GM19328 (cell line): ENCODE measurements around the gene NUP153.
A peak's percentile ranks its signal among the peaks of the same experiment; 100 is the strongest.
"Not testable (repeated sequence)": the region's sequence is repeated elsewhere in the genome, so short reads cannot be mapped to it uniquely, and the experiment has no call there.

ENCODE experiments used
- ATAC-seq: cut with Tn5 transposase; IDR thresholded peaks from one replicate; pipeline ENCODE4 v1.9.1; 2021; ENCODE audit warnings: mild to moderate bottlenecking, moderate library complexity; ENCODE audit not compliant: unreplicated experiment

Gene NUP153

DNA sequence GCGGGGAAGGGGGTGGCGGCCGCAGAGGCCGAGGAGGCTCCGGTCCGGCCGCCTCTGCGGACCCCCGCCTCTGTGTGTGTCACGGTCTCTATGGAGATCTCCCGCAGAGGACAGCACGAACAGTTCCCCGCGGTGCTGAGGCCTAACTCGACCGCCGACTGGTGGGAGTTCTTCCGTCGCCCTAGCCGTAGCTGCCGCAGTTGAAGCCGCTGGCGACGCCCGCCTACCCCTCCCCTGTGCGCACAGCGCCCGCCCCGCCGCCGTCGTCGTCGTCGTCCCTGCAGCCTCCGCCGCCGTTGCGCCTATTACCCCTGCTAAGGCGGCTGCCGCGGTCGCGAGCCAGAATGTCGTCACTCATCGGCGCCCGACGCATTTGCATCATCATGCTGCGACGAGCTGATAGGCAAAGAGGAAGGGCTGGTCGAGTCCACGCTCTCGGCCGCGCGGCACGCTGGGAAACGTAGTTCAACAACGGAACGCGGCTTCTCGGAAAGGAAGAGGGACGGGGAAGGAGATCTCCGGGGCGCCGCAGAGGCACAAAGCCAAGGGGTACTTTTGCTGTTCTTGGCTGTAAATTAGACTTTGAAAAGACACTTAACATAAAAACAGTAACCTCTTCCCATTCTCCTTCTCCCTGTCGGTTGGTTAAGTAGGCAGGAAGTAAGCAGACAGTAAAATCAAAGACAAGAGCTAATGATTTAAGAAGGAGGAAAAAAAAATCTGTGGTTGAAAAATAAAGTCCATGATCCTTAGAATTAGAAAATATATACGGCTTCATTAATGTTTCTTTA, at the start of gene NUP153:
Gene NUP153, minus strand, starts transcription at position 346 of the 791 bp plus-strand sequence. CDS start 538 bp downstream, outside the sequence.
- ATAC-seq, result peak; percentile 70

DNA sequence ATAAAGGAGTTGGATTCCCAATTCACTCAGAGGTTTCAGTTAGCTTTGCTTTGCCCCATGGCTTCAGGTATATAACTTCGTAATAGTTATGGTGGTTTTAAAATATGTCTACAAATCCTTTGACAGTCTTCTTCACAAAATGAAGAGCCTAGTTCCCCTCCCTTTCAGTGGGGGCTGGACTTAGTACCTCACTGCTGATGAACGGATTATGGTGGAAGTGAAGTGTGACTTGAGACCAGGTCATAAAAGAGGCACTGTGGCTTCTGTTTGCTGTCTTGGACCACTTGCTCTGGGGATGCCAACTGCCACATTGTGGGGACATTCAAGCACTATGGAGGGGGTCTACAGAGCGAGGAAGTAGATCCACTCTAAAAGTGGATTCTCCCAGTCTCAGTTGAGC, 47.5 kb upstream of the NUP153 start:
- ATAC-seq, result no peak

- not testable (repeated sequence) for ATAC-seq
These were observed 38.6 kb upstream of the NUP153 start for GRCh38 chr6:17745324-17745723.

DNA sequence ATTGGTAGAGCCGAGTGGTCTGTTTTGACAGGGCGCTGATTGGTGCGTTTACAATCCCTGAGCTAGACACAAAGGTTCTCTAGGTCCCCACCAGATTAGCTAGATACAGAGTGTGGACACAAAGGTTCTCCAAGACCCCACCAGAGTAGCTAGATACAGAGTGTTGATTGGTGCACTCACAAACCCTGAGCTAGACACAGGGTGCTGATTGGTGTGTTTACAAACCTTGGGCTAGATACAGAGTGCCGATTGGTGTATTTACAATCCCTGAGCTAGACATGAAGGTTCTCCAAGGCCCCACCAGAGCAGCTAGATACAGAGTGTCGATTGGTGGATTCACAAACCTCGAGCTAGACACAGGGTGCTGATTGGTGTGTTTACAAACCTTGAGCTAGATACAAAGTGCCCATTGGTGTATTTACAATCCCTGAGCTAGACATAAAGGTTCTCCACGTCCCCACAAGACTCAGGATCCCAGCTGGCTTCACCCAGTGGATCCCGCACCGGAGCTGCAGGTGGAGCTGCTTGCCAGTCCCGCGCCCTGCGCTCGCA, 38.1 kb upstream of the NUP153 start:
- ATAC-seq, result not testable (repeated sequence)

GRCh38 chr6:17744019-17744756, 37.5 kb upstream of the NUP153 start:
- ATAC-seq, result no peak

DNA sequence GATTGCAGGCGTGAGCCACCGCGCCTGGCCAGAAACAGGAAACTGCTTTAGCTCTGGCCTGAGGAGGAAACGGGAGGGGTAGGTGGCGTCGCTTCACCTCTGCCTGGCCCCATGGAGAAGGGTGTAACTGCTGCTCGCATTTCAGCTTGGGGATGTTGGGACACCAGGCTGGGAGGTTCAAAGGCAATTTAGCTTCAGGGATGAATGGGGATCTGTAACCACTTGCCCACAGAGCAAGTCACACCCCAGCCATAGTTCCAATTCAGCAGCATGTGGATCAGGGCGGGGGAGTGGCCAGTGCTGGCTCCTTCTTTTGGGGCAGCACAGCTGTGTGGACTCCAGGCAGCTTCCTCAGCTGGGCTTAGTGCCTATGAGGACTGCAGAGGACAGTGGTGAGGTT, 34.8 kb upstream of the NUP153 start:
- no peak for ATAC-seq

DNA sequence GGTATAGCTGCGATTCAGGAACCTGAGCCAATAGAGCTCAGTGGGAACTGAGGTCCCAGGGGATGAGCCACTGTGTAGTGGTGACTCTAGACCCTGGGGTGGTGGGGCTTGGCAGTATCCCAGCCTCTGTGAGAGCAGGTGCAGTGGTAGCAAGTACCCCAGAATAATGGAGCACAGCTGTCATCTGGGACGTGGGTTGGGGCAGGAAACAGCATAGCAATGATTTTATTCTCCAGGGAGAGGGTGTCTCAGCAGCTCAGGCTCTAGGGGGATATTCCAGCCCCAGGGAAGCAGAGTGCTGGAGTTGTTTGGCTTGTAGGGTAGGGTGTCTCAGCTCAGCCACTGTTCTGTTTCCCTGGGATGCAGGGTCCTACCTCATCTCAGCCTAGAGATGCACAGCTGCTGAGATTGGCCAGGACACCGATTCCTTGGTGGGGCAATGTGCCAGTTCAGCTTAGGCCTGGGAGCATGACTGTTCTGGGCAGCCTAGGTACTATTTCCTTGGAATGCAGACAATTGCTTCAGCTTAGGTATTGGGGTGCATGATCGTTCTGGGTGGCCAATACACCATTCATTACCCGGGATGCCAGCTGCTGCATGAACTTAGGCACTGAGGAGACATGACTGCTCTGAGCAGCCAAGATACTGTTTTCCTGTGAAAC, 34.0 kb upstream of the NUP153 start:
- no peak for ATAC-seq

DNA sequence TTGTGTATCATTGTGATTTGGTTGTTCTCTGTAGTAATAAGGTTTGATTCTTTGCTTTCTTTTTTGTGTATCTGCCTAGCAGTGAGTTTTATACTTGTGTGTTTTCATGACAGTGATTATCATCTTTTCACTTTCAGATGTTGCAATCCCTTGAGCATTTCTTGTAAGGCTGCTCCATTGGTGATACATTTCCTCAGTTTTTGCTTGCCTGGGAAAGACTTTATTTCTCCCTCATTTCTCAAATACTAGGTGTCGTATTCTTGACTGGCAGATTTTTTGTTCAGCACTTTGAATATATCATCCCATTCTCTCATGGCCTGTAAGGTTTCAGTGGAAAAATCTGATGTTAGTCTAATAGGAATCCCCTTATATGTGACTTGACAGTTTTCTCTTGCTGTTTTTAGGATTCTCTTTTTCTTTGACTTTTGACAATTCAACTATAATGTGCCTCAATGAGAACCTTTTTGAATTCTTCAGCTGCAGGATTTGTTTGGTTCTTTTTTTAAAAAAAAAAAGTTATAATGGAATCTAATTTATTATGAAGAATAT, 31.1 kb upstream of the NUP153 start:
- ATAC-seq, result no peak

- ATAC-seq, result not testable (repeated sequence)
These were observed 28.6 kb upstream of the NUP153 start for GRCh38 chr6:17735311-17735710.

- no peak for ATAC-seq
These were observed 23.5 kb upstream of the NUP153 start for GRCh38 chr6:17730078-17730704.

DNA sequence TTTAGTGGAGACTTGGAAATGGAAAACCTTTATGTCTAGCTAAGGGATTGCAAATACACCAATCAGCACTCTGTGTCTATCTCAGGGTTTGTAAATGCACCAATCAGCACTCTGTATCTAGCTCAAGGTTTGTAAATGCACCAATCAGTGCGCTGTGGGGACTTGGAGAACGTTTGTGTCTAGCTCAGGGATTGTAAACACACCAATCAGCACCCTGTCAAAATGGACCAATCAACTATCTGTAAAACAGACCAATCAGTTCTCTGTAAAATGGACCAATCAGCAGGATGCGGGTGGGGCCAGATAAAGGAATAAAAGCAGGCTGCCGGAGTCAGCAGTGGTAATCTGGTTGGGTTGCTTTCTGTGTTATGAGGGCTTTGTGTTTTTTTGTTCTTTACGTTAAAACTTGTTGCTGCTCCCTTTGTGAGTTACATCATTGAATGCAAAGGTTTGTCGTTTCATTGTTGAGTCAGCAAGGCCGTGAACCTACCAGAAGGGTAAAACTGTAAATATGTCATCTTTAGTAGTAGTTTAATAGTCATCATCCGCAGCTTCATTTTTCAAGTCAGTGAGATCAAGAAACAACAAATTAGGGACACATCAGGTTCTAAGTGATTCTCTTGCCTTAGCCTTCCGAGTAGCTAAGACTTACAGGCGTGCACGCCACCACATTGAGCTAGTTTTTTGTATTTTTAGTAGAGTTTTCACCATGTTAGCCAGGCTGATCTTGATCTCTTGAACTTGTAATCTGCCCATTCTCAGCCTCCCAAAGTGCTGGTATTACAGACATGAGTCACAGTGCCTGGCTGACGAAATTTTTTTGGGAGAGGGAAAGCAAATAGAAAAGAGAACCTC, 22.7 kb upstream of the NUP153 start:
- no peak for ATAC-seq

DNA sequence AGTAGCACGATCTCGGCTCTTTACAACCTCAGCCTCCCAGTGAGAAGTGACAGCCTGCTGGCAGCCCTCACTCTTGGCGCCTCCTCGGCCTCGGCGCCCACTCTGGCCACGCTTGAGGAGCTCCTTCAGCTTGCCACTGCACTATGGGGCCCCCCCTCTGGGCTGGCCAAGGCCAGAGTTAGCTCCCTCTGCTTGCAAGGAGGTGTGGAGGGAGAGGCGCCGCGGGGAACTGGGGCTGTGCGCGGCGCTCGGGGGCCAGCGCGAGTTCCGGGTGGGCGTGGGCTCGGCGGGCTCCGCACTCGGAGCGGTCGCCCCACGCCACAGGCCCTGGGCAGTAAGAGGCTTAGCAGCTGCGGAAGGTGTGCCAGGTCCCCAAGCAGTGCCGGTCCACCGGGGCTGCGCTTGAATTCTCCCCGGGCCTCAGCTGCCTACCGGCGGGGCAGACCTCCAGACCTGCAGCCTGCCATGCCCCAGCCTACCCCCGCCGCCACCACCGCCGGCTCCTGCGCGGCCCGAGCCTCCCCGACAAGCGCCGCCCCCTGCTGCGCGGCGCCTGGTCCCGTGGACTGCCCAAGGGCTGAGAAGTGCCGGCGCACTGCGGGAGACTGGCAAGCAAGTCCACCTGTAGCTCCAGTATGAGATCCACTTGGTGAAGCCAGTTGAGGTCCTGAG, 22.0 kb upstream of the NUP153 start:
- no peak for ATAC-seq

DNA sequence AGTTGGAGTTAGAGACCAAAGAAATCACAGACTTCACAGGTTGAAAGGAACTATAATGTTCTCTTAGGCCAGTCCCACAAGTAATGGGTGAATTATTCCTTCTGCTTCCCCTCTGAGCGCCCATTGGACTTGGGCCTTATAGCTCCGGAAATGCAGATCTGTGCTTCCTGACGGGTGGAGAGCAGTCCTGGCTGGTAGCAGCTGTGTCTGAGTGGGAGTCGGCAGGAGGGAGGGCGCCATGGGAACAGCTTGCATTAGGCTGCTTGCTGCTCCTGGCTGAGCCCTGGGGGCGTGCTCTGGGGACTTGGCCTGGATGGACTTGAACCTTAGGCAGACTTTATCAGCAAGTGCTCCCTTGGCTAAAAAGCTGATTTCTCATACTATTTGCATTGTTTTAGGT, 18.4 kb upstream of the NUP153 start:
- no peak for ATAC-seq

GRCh38 chr6:17724341-17724740, 17.6 kb upstream of the NUP153 start:
- no peak for ATAC-seq

DNA sequence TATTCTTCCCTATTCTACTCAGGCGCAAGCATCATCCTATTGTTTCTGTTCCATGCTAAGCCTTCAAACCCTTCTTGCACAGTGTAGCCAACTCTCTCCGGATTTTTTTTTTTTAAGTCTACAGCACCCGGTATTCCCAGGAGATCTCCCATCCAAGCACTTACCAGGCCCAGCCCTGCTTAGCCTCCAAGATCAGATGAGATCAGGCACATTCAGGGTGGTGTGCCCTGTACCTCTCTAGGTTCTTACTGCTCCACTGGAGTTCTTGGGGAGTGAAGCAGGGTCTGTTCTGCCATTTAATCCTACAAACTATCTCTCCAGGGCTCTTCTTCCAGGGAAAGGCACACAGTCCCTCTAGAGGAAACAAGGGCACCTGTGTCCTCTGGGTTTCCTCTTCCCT, 14.9 kb upstream of the NUP153 start:
- ATAC-seq, result no peak

DNA sequence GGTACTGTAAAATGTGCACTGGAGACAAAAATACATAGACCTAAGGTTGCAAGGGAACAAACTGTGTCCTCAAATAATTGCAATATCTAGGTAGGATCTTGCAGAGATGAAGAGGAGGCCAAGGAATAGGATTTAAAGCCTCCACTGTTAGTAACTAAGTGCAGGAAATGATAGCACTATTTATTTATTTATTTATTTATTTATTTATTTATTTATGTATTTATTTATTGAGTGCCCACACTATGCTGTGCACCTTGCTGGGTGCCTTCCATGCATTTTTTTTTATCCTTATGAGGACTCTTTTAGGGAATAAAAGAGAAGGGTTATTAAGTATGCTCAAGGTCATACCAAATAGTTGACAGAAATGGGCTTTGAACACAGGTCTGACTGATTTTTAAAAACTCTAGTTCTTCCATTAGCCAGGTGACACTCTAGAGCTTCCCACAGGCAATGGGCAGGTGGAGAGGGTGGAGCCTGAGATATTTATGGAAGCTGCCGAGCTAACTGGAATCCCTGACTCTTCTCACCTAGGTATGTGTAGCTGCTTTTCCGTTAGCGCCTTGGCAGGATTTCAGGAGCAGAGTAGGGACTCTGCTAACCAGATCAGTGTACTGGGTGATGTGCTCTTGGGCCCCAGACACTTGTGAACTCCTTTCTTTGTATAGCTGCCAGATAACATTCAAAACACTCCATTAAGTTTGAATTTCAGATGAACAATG, 12.8 kb upstream of the NUP153 start:
- ATAC-seq, result no peak

GRCh38 chr6:17716221-17716620, 9.5 kb upstream of the NUP153 start:
- no peak for ATAC-seq
